GM12878 (cell line): Measurements from ENCODE around the gene ZNF101.

Source experiments
- RBBP5 ChIP-seq: fragments of 200-600 bp; sonication (generic); conservative IDR thresholded peaks from 2 replicates; pipeline ENCODE4 v1.6.1; 2016
- TAF1 ChIP-seq: IDR thresholded peaks from 2 replicates; pipeline ENCODE4 v1.6.1; 2011; ENCODE audit warnings: mild to moderate bottlenecking, low read depth, low read length, borderline replicate concordance
- ZNF274 ChIP-seq: IDR thresholded peaks from one replicate; pipeline ENCODE4 v1.8.0; 2011; ENCODE audit not compliant: insufficient read length, insufficient read depth

GRCh38 chr19:19687090-19687489 lies 18.5 kb downstream of the ZNF101 start:
- TF ChIP-seq RBBP5 (no peak), ZNF274 (no peak), TAF1 (no peak)
